DOHH2 (cell line): ENCODE data around the gene MTG1.

Source experiments
- CTCF ChIP-seq: fragments of 200-600 bp; sonication (generic); IDR thresholded peaks from one replicate; pipeline ENCODE4 v1.5.1; 2014; ENCODE audit warnings: antibody characterized with exemption, mild to moderate bottlenecking, low read depth, low read length; ENCODE audit not compliant: poor library complexity, severe bottlenecking
- EZH2phosphoT487 ChIP-seq: fragments of 200-600 bp; sonication (generic); IDR thresholded peaks from 2 replicates; pipeline ENCODE4 v1.6.1; 2017; ENCODE audit warnings: borderline replicate concordance, mild to moderate bottlenecking, antibody characterized with exemption, low read length, moderate library complexity, mixed read lengths

DNA sequence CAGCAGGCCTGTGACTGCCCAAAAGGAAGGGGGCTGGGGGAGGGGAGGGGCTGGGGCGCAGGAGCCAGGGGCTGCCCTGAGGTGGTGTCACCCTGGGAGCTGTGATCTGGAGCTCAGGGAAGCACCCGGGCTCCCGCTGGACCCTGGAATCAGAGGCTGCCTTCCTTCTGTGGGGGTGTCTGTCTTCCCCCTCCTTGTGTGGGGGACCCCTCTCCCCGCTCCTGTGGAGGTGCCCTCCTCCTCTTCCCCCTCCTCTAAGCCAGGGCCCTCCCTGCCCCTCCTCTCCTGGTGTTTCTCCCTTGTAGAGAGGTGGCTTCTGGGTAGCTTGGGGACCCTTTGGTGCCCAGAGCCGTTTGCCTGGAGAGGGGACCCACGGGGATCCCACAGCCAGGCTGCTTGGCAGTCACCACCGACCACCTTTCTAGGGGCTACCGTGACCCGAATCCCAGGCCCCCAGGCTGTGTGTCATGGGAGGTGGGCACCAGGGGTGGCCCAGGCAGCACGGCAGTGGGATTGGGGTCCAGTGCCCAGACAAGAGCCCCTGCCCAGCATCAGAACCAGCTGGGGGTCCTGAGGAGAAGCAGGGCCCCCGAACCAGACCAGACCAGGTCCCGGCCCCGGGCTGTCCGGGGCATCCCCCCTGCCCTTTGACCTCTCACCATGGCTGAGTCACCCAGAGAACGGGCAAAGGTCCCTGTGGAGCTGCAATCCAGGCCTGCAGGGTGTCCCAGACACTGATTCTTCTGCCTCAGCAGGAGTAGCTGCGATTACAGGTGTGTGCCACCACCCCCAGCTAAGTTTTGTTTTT, 46.0 kb upstream of the MTG1 start:
- TF ChIP-seq CTCF (no peak), EZH2phosphoT487 (no peak)
